HG03280 (cell line): ENCODE data around the gene ILF3.
"Not testable (repeated sequence)": the region's sequence is repeated elsewhere in the genome, so short reads cannot be mapped to it uniquely, and the experiment has no call there.

Experiments used
- ATAC-seq: cut with Tn5 transposase; IDR thresholded peaks from one replicate; pipeline ENCODE4 v1.9.1; 2021; ENCODE audit warnings: mild to moderate bottlenecking, moderate library complexity; ENCODE audit not compliant: unreplicated experiment

ILF3 gene

DNA sequence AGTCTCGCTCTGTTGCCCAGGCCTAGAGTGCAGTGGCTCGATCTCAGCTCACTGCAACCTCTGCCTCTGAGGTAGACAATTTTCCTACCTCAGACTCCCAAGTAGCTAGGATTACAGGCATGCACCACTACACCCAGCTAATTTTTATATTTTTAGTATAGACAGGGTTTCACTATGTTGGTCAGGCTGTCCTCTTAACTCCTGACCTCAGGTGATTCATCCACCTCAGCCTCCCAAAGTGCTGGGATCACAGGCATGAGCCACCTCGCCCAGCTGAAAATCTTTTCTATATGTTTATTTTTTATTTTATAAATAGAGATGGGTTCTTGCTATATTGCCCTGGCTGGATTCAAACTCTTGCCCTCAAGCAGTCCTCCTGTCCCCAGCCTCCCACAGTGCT, 17.8 kb downstream of the ILF3 start:
- not testable (repeated sequence) for ATAC-seq

GRCh38 chr19:10675214-10675613, 21.1 kb downstream of the ILF3 start:
- ATAC-seq, result not testable (repeated sequence)

- ATAC-seq, result no peak
These were observed 23.6 kb downstream of the ILF3 start for GRCh38 chr19:10677751-10678150.

- no peak for ATAC-seq
These were observed 24.7 kb downstream of the ILF3 start for GRCh38 chr19:10678813-10679212.

DNA sequence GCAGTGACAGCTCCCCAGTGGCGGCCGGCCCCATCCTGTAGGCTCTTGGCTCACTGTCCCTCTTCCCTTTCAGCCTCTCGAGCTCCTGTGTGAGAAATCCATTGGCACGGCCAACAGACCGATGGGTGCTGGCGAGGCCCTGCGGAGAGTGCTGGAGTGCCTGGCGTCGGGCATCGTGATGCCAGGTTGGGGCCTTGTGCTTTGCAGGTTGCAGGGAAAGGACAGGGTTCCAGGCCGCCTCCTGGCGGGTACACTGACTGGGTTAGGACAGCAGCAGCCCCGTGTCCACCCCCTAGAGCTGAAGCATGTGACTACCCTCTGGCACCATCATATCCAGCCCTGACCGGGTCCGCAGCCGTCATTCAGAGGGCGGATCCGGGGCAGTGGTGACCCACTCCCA, 25.6 kb downstream of the ILF3 start:
- ATAC-seq, result no peak

GRCh38 chr19:10680545-10681135, 26.5 kb downstream of the ILF3 start:
- ATAC-seq, result no peak

- no peak for ATAC-seq
These were observed 27.5 kb downstream of the ILF3 start for GRCh38 chr19:10681658-10682057.

GRCh38 chr19:10682397-10683063, 28.4 kb downstream of the ILF3 start:
- ATAC-seq, result no peak

GRCh38 chr19:10683064-10683426, 28.9 kb downstream of the ILF3 start:
- no peak for ATAC-seq

DNA sequence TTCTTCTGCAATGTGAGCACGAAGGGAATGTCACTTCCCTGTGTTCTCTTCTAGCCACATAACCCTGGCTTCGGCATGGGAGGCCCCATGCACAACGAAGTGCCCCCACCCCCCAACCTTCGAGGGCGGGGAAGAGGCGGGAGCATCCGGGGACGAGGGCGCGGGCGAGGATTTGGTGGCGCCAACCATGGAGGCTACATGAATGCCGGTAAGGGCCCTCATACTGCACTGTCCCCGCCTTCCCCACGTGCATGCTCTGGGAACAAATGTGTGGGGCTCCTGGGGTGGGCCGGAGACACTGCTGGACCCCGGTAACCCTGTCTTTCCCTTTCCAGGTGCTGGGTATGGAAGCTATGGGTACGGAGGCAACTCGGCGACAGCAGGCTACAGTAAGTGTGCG, 29.4 kb downstream of the ILF3 start:
- no peak for ATAC-seq

GRCh38 chr19:10685210-10685609, 31.1 kb downstream of the ILF3 start:
- ATAC-seq, result no peak

- no peak for ATAC-seq
These were observed 32.0 kb downstream of the ILF3 start for GRCh38 chr19:10686193-10686592.

- no peak for ATAC-seq
These were observed 32.7 kb downstream of the ILF3 start for GRCh38 chr19:10686661-10687517.

DNA sequence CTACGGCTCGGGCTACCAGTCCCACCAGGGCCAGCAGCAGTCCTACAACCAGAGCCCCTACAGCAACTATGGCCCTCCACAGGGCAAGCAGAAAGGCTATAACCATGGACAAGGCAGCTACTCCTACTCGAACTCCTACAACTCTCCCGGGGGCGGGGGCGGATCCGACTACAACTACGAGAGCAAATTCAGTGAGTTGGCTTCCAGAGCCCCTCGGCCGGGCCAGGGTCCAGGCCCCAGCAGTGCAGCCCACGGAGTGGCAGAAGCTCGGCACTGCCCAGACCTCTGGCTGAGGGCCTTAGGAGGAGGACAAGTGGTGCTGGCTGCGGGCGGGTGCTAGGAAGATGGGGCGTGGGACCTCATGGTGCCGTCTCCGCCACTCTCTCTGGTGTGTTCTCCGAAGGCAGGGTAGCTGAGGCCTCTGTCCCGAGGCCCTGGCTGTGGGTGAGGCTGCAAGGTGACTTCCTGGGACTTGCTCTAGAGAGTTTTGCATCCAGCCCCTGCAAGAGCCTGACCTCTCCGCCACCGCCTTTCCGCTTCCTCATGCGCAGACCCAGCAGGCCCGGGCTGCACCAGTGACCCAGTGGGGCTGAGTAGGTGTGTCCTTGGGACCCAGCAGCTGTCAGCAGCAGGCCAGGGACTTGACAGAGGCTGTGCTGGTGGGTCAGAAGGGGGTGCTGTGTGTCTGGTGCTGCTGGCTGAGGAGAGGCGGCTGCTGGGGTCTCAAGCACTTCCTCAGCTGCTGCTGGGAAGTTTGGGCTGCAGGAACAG, 33.6 kb downstream of the ILF3 start:
- ATAC-seq, result no peak

DNA sequence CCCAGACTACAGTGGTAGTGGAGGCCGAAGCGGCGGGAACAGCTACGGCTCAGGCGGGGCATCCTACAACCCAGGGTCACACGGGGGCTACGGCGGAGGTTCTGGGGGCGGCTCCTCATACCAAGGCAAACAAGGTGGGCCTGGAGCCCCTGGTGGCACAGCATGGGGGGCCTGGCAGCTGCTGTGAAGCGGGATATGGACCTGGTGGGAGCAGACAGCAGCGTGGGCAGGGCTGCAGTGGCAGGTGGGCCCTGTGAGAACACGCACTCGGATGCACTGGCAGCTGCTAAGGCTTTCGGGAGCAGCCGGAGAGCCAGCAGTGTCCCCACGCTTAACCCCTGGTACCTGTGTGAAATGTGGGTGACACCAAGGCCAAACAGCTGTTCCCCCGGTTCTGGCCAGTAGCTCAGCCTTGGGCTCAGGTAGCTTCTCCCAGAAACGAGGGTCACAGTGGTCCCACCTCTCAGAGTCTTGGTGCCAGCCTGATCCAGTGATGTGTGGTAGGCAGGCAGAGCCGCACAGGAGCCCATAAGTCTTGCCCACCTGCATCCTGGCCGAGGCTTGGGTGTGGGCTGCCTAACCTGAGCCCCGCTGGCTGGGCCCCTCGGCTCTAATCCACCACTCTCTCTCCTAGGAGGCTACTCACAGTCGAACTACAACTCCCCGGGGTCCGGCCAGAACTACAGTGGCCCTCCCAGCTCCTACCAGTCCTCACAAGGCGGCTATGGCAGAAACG, 34.6 kb downstream of the ILF3 start:
- no peak for ATAC-seq

- no peak for ATAC-seq
These were observed 36.2 kb downstream of the ILF3 start for GRCh38 chr19:10690341-10690781.

DNA sequence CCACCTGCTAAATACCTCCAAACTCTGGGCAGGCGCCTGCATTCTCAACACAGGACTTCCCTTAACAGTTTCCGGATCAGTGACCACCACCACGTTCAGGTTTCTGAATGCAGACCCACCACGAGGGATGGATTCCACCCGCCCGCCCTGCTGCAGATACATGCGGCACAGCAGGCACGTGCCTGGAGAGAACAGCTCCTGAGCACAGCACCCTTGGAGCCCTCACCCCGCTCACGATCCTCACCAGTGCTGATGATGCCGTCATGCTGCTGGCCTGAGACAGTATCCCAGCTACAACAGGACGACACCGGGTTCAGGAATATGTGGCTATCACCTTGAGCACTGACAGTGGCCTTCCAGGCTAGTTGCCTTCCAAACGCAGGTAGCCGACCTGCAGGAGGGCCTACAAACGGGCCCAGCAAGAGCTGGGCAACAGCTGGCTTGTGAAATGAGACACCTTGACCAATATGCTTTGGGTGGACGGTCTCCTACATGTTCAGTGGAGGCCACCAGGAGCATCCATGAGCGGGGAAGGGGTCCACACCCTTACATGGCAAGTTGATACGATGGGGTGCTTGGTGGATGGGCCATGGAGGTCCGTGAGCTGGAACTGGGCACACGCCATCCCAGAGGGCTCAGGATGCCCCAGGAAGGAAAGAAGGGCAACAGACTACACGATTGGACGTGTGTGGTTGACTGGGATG, 37.2 kb downstream of the ILF3 start:
- no peak for ATAC-seq

GRCh38 chr19:10691883-10692282, 37.7 kb downstream of the ILF3 start:
- no peak for ATAC-seq

GRCh38 chr19:10692673-10693264, 38.6 kb downstream of the ILF3 start:
- no peak for ATAC-seq
